Right lobe of liver (tissue), 6 donors: Measurements from ENCODE around the gene YOD1. TPM values are rescaled to one million over a fixed set of nuclear protein-coding genes. Genes with fewer than 3 reads are reported as not detected.

Experiments used
- ATAC-seq, 4 donors: fragments of 200-7000 bp; cut with Tn5 transposase; one replicate each; pipeline ENCODE4 v1.9.1; 2020; ENCODE audit warnings: mild to moderate bottlenecking in 4 of 4, moderate library complexity in 4 of 4
- DNase-seq, 3 donors: peaks; one replicate each; pipeline ENCODE4 v3.0.0-alpha.2; 2020
- H3K27ac ChIP-seq, 3 donors: fragments of 200-600 bp; one replicate each; pipeline ENCODE4 v1.8.0; 2022
- H3K27me3 ChIP-seq, 2 donors: fragments of 200-600 bp; one replicate each; pipeline ENCODE4 v1.8.0; 2022
- H3K36me3 ChIP-seq, 4 donors: fragments of 200-600 bp; sonication (generic) in 1 of 4; one replicate each; pipeline versions ENCODE4 v1.5.1 to v1.8.0; 2017 to 2022; ENCODE audit warnings: control low read depth in 1 of 4
- H3K4me1 ChIP-seq, 4 donors: fragments of 200-600 bp; sonication (generic) in 1 of 4; one replicate each; pipeline versions ENCODE4 v1.5.1 to v1.8.0; 2017 to 2022; ENCODE audit warnings: control low read depth in 1 of 4
- H3K4me3 ChIP-seq, 3 donors: fragments of 200-600 bp; one replicate each; pipeline ENCODE4 v1.8.0; 2022
- H3K9me3 ChIP-seq, 4 donors: fragments of 200-600 bp; sonication (generic) in 1 of 4; one replicate each; pipeline versions ENCODE4 v1.5.1 to v1.8.0; 2017 to 2022; ENCODE audit warnings: control low read depth in 1 of 4
- CTCF ChIP-seq, 4 donors: fragments of 200-600 bp in 3 of 4; fragments of 450-650 bp in 1 of 4; IDR thresholded peaks; one replicate each; pipeline versions ENCODE4 v1.5.1 to v1.8.0; 2016 to 2022; ENCODE audit warnings: antibody characterized with exemption in 4 of 4, mild to moderate bottlenecking in 2 of 4
- POLR2A ChIP-seq: fragments of 450-650 bp; IDR thresholded peaks from one replicate; pipeline ENCODE4 v1.6.1; 2017; ENCODE audit warnings: antibody characterized with exemption, mild to moderate bottlenecking
- WGBS: methylation state at CpG from one replicate; pipeline ENCODE4 v1.1.6; 2018; ENCODE audit warnings: low coverage, low lambda C conversion rate; ENCODE audit not compliant: insufficient coverage; ENCODE audit errors: missing lambda C conversion rate; 5-methylcytosine and 5-hydroxymethylcytosine counted together
- intact Hi-C, 2 donors: fragments of 100-400 bp; cut with DNase I; formaldehyde crosslinking; loops; one replicate each; pipeline versions ENCODE4 v1.11.2 to v1.14.1; 2022
- total RNA-seq, 6 experiments: library from RNA; depleted of rRNA in 2 of 6; stranded (reverse); fragments of >200 nt in 2 of 6; fragmentation: NEBNext Ultra II Directional in 3 of 6; extraction: Animal tissue kit (Norgen Biotek cat#: 25700) in 3 of 6; gene quantifications; one replicate each; pipeline versions ENCODE4 v1.1.0 to v1.2.4, GENCODE V29; 2016 to 2023
- donor health status: DM: no; HTN: yes; CAD: no.
- donor health status: DM: no; HTN: no; CAD: no.
- donor health status: DM: no; HTN: no; CAD: no.
- donor health status: DM: no; HTN: yes; CAD: no.
- donor health status: DM: no; HTN: yes; CAD: no.

Gene YOD1
- total RNA-seq, 6 experiments from 2014 or later, result 3.0 to 4.8 (median 3.5) TPM

- ATAC-seq (no peak), DNase-seq (no peak)
- TF ChIP-seq POLR2A, result no peak
- TF ChIP-seq CTCF (IDR thresholded peaks at IDR 0.05), result no peak
- Histone ChIP-seq H3K27ac (no peak overlapping the region), H3K9me3 (no peaks in the 10 kb centered on the region), H3K36me3 (no peaks in the 10 kb centered on the region), H3K4me1 (peaks cover 0 to 11% (median 5%) of the 10 kb centered on the region in 4 donors), H3K4me3 (no peak overlapping the region), H3K27me3 (no peaks in the 10 kb centered on the region)
- 88% methylated on average over 1 of the region's 1 CpG for WGBS
- intact Hi-C loops, result no loop called here
These were observed 14.1 kb downstream of the YOD1 start for GRCh38 chr1:207036865-207037264.

GRCh38 chr1:207035877-207036551 lies 15.0 kb downstream of the YOD1 start:
- intact Hi-C loops, result no loop called here
- Histone ChIP-seq H3K4me1 (peaks cover 0 to 17% (median 8%) of the 10 kb centered on the region in 4 donors), H3K4me3 (no peak overlapping the region), H3K27me3 (no peaks in the 10 kb centered on the region), H3K9me3 (no peaks in the 10 kb centered on the region), H3K36me3 (no peaks in the 10 kb centered on the region), H3K27ac (no peak overlapping the region)
- TF ChIP-seq POLR2A (no peak), CTCF (IDR thresholded peaks at IDR 0.05) (no peak)
- ATAC-seq (no peak), DNase-seq (no peak)
- 80% methylated on average over 4 of the region's 4 CpGs for WGBS

GRCh38 chr1:207034998-207035397 lies 16.0 kb downstream of the YOD1 start:
- no peak for TF ChIP-seq POLR2A
- TF ChIP-seq CTCF (IDR thresholded peaks at IDR 0.05), result no peak
- H3K4me1 ChIP-seq, result peaks cover 0 to 24% (median 9%) of the 10 kb centered on the region in 4 donors
- DNase-seq, result no peak
- H3K9me3 ChIP-seq, result no peaks in the 10 kb centered on the region
- H3K4me3 ChIP-seq, result no peak overlapping the region
- H3K27me3 ChIP-seq, result no peaks in the 10 kb centered on the region
- H3K36me3 ChIP-seq, result no peaks in the 10 kb centered on the region
- intact Hi-C loops, result no loop called here
- H3K27ac ChIP-seq, result no peak overlapping the region
- no peak for ATAC-seq

GRCh38 chr1:207034208-207034607 lies 16.8 kb downstream of the YOD1 start:
- intact Hi-C loops, result no loop called here
- no peak overlapping the region for H3K27ac ChIP-seq
- WGBS, result 78% methylated on average over 1 of the region's 1 CpG

More at GRCh38 chr1:207034208-207034607, 16.8 kb downstream of the YOD1 start:
- DNase-seq (no peak), ATAC-seq (no peak)
- Histone ChIP-seq H3K4me1 (peaks cover 0 to 21% (median 5%) of the 10 kb centered on the region in 4 donors), H3K27me3 (no peaks in the 10 kb centered on the region), H3K36me3 (no peaks in the 10 kb centered on the region), H3K4me3 (no peak overlapping the region), H3K9me3 (no peaks in the 10 kb centered on the region)
- TF ChIP-seq CTCF (IDR thresholded peaks at IDR 0.05) (no peak), POLR2A (no peak)
